HG03378 (cell line): ENCODE data around the gene UPF2.

Experiments
- ATAC-seq: cut with Tn5 transposase; IDR thresholded peaks from one replicate; pipeline ENCODE4 v1.9.1; 2021; ENCODE audit warnings: mild to moderate bottlenecking, moderate library complexity; ENCODE audit not compliant: unreplicated experiment

Gene UPF2

DNA sequence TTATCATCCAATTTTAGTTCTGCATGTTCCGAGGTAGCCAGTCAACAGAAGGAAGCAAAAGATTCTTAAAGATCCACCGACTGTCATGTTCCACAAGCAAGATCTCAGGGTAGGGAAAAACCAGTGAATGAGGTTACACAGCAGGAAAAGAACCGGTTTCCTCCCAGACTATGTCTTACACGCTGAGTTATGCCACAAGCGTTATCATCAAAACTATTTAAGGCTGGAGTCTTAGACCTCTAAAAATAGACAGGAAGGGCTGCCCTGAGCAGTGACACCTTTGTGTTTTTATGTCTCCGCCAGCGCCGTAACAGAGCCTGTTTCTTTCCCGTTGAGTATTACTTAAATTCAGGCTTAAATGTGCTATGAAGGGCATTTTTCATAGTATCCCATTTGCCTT, 171.1 kb downstream of the UPF2 start:
- ATAC-seq = no peak

DNA sequence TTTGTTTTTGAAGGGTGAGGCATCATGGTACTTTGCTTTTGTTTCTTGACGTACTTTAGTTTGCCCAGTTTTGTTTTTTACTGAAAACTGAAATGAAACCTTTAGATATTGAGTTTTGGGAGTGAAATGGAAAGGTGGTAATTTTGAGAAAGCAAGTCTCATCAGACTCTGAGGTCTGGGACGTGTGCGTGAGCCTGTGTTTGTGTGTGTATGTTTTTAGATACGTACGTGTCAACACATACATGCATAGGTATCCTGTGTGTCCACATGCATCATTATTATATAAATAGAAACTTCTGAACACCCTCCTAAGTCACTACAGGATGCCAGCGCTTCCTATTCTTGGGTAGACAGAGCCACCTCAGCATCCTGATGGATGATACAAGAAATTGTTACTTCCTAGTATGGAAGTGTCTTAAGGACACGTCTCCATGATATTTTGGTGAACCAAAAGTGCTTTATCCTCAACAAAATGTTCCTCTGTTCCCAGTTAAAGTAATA, 171.7 kb downstream of the UPF2 start:
- ATAC-seq = no peak

DNA sequence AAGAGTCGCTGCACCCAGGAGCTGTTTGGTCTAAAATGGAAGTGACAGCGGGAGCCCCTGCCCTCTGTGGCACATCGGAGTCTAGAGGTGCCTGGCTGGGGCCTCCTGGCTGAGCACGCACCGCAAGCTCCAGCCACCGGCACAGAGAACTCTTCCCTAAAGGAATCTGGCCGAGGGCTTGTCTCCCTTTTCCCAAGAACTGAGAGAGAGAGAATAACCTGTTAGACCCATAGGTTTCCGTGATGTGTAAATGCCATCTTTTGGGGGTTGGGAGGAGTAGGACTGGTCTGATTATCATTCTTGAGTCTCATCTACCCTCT, 172.2 kb downstream of the UPF2 start:
- ATAC-seq = no peak
